Hepatocyte (in vitro differentiated cells): ENCODE data around the gene HNMT. TPM values are rescaled to one million over a fixed set of nuclear protein-coding genes. Genes with fewer than 3 reads are reported as not detected.
A peak's percentile ranks its signal among the peaks of the same experiment; 100 is the strongest.

Experiments used
- DNase-seq: peaks from one replicate; pipeline ENCODE4 v3.0.0-alpha.2; 2016; ENCODE audit warnings: low spot score
- H2AFZ ChIP-seq: fragments of 200-600 bp; sonication (generic); 2 replicates; pipeline ENCODE4 v1.6.0; 2016; ENCODE audit warnings: antibody characterized with exemption, mild to moderate bottlenecking
- H3K27ac ChIP-seq: fragments of 200-600 bp; sonication (generic); 2 replicates; pipeline ENCODE4 v1.5.1; 2016; ENCODE audit warnings: mild to moderate bottlenecking
- H3K27me3 ChIP-seq: fragments of 200-600 bp; sonication (generic); 2 replicates; pipeline ENCODE4 v1.6.1; 2016
- H3K36me3 ChIP-seq: fragments of 200-600 bp; sonication (generic); replicated peaks from 2 replicates; pipeline ENCODE4 v1.5.1; 2016; ENCODE audit warnings: low read depth; ENCODE audit not compliant: insufficient read depth
- H3K4me1 ChIP-seq: fragments of 200-600 bp; sonication (generic); 2 replicates; pipeline ENCODE4 v1.5.1; 2016; ENCODE audit warnings: mild to moderate bottlenecking, moderate library complexity; ENCODE audit not compliant: insufficient read depth
- H3K4me2 ChIP-seq: fragments of 200-600 bp; sonication (generic); 2 replicates; pipeline ENCODE4 v1.6.0; 2016
- H3K4me3 ChIP-seq: fragments of 200-600 bp; sonication (generic); 2 replicates; pipeline ENCODE4 v1.5.1; 2016; ENCODE audit warnings: mild to moderate bottlenecking
- H3K79me2 ChIP-seq: fragments of 200-600 bp; sonication (generic); 2 replicates; pipeline ENCODE4 v1.6.0; 2017; ENCODE audit warnings: mild to moderate bottlenecking
- H3K9me2 ChIP-seq: fragments of 200-600 bp; sonication (generic); replicated peaks from 2 replicates; pipeline ENCODE4 v1.6.0; 2017; ENCODE audit warnings: mild to moderate bottlenecking; ENCODE audit not compliant: insufficient read depth
- H3K9me3 ChIP-seq: fragments of 200-600 bp; sonication (generic); 2 replicates; pipeline ENCODE4 v1.5.1; 2016; ENCODE audit warnings: low read depth, mild to moderate bottlenecking
- H4K20me1 ChIP-seq: fragments of 200-600 bp; sonication (generic); 2 replicates; pipeline ENCODE4 v1.6.0; 2016; ENCODE audit warnings: mild to moderate bottlenecking; ENCODE audit not compliant: insufficient read depth, poor library complexity, severe bottlenecking
- EZH2 ChIP-seq: fragments of 200-600 bp; sonication (generic); IDR thresholded peaks from 2 replicates; pipeline ENCODE4 v1.6.1; 2016; ENCODE audit warnings: antibody characterized with exemption, mild to moderate bottlenecking, borderline replicate concordance
- EZH2phosphoT487 ChIP-seq: fragments of 200-600 bp; sonication (generic); IDR thresholded peaks from one replicate; pipeline ENCODE4 v1.6.1; 2018; ENCODE audit warnings: antibody characterized with exemption, mild to moderate bottlenecking, low read depth, moderate library complexity; ENCODE audit not compliant: unreplicated experiment, severe bottlenecking
- WGBS: methylation state at CpG from one replicate; pipeline ENCODE4 v1.1.6; 2016; ENCODE audit warnings: low lambda C conversion rate; ENCODE audit errors: missing lambda C conversion rate; 5-methylcytosine and 5-hydroxymethylcytosine counted together
- polyA plus RNA-seq: library from polyadenylated mRNA; unstranded; fragments of >200 nt; fragmentation: Nextera tagmentation; extraction: Ambion mirVana; gene quantifications from 2 replicates; pipeline ENCODE4 v1.2.1, GENCODE V29; 2016
- total RNA-seq: library from RNA; depleted of rRNA; stranded (reverse); fragments of >200 nt; gene quantifications from 2 replicates; pipeline ENCODE4 v1.2.3, GENCODE V29; 2014
- TF ChIP-seq, protein P1 (sequence below): fragments of 200-600 bp; sonication (generic); IDR thresholded peaks from 2 replicates; pipeline ENCODE4 v1.5.1; 2016; ENCODE audit warnings: antibody characterized with exemption, mild to moderate bottlenecking; ENCODE audit not compliant: poor library complexity

The HNMT gene
- total and polyA plus RNA-seq, 2 experiments from 2014 or later, result 23.4 to 26.3 TPM

DNA sequence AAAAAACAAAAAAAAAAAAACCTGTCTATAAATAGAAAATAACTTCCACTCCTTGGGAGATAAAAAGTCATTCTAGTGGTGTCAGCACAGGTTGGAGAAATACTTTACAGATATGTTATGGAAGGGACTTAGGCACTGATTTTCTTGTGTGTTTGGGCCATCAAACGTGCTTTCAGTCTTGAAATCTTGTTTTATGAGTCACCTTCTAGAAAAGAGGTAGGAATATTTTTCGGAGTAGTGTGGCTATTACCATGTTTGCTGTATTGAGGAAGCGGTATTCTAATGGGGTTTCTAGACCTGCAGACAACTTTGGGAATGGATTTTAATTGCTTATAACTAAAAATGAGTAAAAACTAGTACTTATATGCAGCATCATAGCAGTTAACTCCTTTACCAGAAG lies 12.0 kb downstream of the HNMT start:
- Histone ChIP-seq H3K4me1 (peaks cover 14% of the 10 kb centered on the region), H3K79me2 (no peaks in the 10 kb centered on the region), H3K4me2 (no peak overlapping the region), H3K4me3 (no peak overlapping the region), H2AFZ (no peak overlapping the region), H3K36me3 (no peaks in the 10 kb centered on the region), H3K9me3 (no peaks in the 10 kb centered on the region), H3K27me3 (no peaks in the 10 kb centered on the region), H4K20me1 (no peaks in the 10 kb centered on the region), H3K9me2 (no peaks in the 10 kb centered on the region), H3K27ac (peak overlapping the region; percentile 79)
- no peak for DNase-seq
- no peak for TF ChIP-seq EZH2phosphoT487
- TF ChIP-seq, protein P1, sequence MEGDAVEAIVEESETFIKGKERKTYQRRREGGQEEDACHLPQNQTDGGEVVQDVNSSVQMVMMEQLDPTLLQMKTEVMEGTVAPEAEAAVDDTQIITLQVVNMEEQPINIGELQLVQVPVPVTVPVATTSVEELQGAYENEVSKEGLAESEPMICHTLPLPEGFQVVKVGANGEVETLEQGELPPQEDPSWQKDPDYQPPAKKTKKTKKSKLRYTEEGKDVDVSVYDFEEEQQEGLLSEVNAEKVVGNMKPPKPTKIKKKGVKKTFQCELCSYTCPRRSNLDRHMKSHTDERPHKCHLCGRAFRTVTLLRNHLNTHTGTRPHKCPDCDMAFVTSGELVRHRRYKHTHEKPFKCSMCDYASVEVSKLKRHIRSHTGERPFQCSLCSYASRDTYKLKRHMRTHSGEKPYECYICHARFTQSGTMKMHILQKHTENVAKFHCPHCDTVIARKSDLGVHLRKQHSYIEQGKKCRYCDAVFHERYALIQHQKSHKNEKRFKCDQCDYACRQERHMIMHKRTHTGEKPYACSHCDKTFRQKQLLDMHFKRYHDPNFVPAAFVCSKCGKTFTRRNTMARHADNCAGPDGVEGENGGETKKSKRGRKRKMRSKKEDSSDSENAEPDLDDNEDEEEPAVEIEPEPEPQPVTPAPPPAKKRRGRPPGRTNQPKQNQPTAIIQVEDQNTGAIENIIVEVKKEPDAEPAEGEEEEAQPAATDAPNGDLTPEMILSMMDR, result no peak
- TF ChIP-seq EZH2, result no peak
- WGBS, result 74% methylated on average over 3 of the region's 3 CpGs

DNA sequence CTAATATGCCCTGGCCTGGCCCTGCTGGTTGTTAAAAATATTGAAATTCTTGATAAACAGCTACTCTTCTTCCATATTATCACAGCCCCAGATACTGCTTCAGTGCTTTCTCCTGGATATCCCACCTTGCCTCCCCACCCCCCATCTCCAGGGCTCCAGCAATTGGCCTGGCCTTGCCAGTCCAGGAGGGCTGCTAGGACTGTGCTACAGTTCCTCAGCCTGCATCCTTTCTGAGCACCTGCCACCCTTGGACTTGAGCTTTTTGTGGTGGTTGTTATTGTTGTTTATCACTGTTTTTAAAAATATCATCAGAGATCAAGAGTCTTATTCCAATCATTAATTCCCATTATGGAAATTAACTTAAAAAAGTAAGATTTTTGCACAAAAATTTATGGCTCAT lies 13.5 kb downstream of the HNMT start:
- H3K79me2 ChIP-seq, result no peaks in the 10 kb centered on the region
- peaks cover 14% of the 10 kb centered on the region for H3K4me1 ChIP-seq
- TF ChIP-seq EZH2phosphoT487, result no peak
- TF ChIP-seq, protein P1, result no peak
- no peak for TF ChIP-seq EZH2
- no peak overlapping the region for H3K4me2 ChIP-seq
- no peak for DNase-seq
- H3K9me2 ChIP-seq, result no peaks in the 10 kb centered on the region
- H4K20me1 ChIP-seq, result no peaks in the 10 kb centered on the region
- H3K27ac ChIP-seq, result no peak overlapping the region
- H2AFZ ChIP-seq, result no peak overlapping the region
- H3K27me3 ChIP-seq, result no peaks in the 10 kb centered on the region
- no peaks in the 10 kb centered on the region for H3K9me3 ChIP-seq
- no peaks in the 10 kb centered on the region for H3K36me3 ChIP-seq
- H3K4me3 ChIP-seq, result no peak overlapping the region

DNA sequence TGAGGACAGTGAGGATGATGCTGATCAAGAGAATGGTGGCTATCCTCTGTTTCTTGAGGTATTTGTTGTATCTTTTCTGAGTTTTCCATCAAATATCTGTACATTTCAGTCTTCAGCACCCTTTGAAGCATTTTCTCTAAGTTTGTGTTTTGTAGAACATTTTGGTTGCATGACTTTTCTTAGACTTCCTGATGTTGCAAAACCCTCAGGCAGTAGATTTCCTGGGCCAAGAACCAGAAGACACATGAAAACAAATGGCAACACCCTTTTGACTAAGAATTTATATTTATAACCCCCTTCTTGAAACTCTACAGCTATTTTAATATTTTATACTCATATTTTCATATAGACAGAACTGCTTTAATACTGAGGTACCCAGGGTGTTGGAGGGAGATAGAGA lies 16.2 kb downstream of the HNMT start:
- no peak for TF ChIP-seq EZH2phosphoT487
- TF ChIP-seq, protein P1, result no peak
- no peak for TF ChIP-seq EZH2
- DNase-seq, result no peak
- Histone ChIP-seq H3K27ac (no peak overlapping the region), H3K36me3 (no peaks in the 10 kb centered on the region), H3K9me2 (no peaks in the 10 kb centered on the region), H3K4me2 (no peak overlapping the region), H3K9me3 (no peaks in the 10 kb centered on the region), H3K79me2 (no peaks in the 10 kb centered on the region), H3K27me3 (no peaks in the 10 kb centered on the region), H3K4me1 (peaks cover 8% of the 10 kb centered on the region), H2AFZ (no peak overlapping the region), H4K20me1 (no peaks in the 10 kb centered on the region), H3K4me3 (no peak overlapping the region)

DNA sequence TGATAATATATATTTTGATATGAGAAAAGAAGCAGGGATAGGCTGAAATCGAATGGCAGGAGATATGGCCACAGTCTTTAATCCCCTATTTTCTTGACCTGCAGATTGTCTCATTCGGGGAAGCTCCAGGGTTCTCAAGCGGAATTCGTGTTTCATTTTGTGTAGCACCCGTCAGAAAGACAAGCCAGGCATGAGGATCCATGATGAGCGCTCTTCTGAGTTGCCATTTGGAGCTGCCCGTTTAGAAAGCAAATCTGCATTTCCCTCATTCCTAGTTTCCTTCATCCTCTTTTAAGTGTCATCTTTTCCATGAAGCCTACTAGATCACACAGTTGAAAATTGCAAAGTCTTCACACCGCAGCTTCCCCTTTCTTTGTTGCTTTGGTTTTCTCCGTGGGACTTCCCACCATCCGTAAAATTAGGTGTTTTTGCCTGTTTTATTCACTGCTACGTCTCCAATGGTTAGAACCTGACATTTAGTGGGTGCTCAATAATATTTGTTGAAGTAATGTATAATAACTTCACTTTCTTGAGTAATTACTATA lies 16.9 kb downstream of the HNMT start:
- DNase-seq, result no peak
- Histone ChIP-seq H4K20me1 (no peaks in the 10 kb centered on the region), H3K4me2 (no peak overlapping the region), H3K9me2 (no peaks in the 10 kb centered on the region), H3K79me2 (no peaks in the 10 kb centered on the region), H3K36me3 (no peaks in the 10 kb centered on the region), H3K4me1 (peaks cover 3% of the 10 kb centered on the region), H3K4me3 (no peak overlapping the region), H2AFZ (no peak overlapping the region), H3K27me3 (no peaks in the 10 kb centered on the region), H3K27ac (no peak overlapping the region), H3K9me3 (no peaks in the 10 kb centered on the region)
- TF ChIP-seq, protein P1, result no peak
- TF ChIP-seq EZH2, result no peak
- WGBS, result 95% methylated on average over 11 of the region's 11 CpGs
